LoVo (cell line): ENCODE data around the gene SIRT7.

Experiments used
- DNase-seq: peaks from one replicate; pipeline ENCODE4 v3.0.0-alpha.2; 2016; ENCODE audit warnings: low spot score

The SIRT7 gene

GRCh38 chr17:81863833-81864768 is 53.9 kb downstream of the SIRT7 start:
- DNase-seq: no peak

- DNase-seq: no peak
Observed at GRCh38 chr17:81863123-81863675, 54.8 kb downstream of the SIRT7 start.
